Mesendoderm (in vitro differentiated cells): ENCODE measurements around the gene AKT3.

ENCODE experiments used
- DNase-seq: peaks from one replicate; pipeline ENCODE4 v3.0.0; 2013
- H2AK5ac ChIP-seq: 2 replicates; pipeline ENCODE4 v1.6.1; 2013; ENCODE audit warnings: low read length, inconsistent platforms
- H2BK120ac ChIP-seq: 2 replicates; pipeline ENCODE4 v1.6.1; 2013; ENCODE audit warnings: low read depth, mild to moderate bottlenecking, low read length, moderate library complexity, mixed read lengths
- H2BK15ac ChIP-seq: replicated peaks from 2 replicates; pipeline ENCODE4 v1.6.1; 2013; ENCODE audit warnings: low read depth, mild to moderate bottlenecking, moderate library complexity
- H2BK5ac ChIP-seq: 2 replicates; pipeline ENCODE4 v1.6.1; 2013; ENCODE audit warnings: low read length, inconsistent platforms
- H3K18ac ChIP-seq: 2 replicates; pipeline ENCODE4 v1.6.1; 2013; ENCODE audit warnings: mild to moderate bottlenecking, low read length, mixed read lengths
- H3K23ac ChIP-seq: one replicate; pipeline ENCODE4 v1.6.1; 2013; ENCODE audit warnings: low read length
- H3K27ac ChIP-seq: 2 replicates; pipeline ENCODE4 v1.5.1; 2013; ENCODE audit warnings: low read depth, mild to moderate bottlenecking, inconsistent platforms, low read length, moderate library complexity
- H3K27me3 ChIP-seq: 2 replicates; pipeline ENCODE4 v1.6.1; 2013; ENCODE audit warnings: low read length, control low read depth, mild to moderate bottlenecking, inconsistent platforms; ENCODE audit not compliant: insufficient read depth, poor library complexity
- H3K36me3 ChIP-seq: 2 replicates; pipeline ENCODE4 v1.6.1; 2013; ENCODE audit warnings: low read length, inconsistent platforms; ENCODE audit not compliant: control insufficient read depth, insufficient read depth
- H3K4ac ChIP-seq: one replicate; pipeline ENCODE4 v1.6.1; 2013; ENCODE audit warnings: low read depth, mild to moderate bottlenecking, low read length, moderate library complexity
- H3K4me1 ChIP-seq: 2 replicates; pipeline ENCODE4 v1.6.1; 2013; ENCODE audit warnings: low read depth, low read length, inconsistent platforms; ENCODE audit not compliant: control insufficient read depth
- H3K4me2 ChIP-seq: 2 replicates; pipeline ENCODE4 v1.6.1; 2013; ENCODE audit warnings: low read length
- H3K4me3 ChIP-seq: 2 replicates; pipeline ENCODE4 v1.5.1; 2013; ENCODE audit warnings: mild to moderate bottlenecking, low read length
- H3K56ac ChIP-seq: one replicate; pipeline ENCODE4 v1.6.1; 2013; ENCODE audit warnings: low read length
- H3K79me1 ChIP-seq: 2 replicates; pipeline ENCODE4 v1.6.1; 2013; ENCODE audit warnings: low read length, inconsistent platforms
- H3K79me2 ChIP-seq: 2 replicates; pipeline ENCODE4 v1.6.1; 2013; ENCODE audit warnings: mild to moderate bottlenecking, low read length; ENCODE audit not compliant: control insufficient read depth, insufficient read depth
- H3K9ac ChIP-seq: 2 replicates; pipeline ENCODE4 v1.6.1; 2013; ENCODE audit warnings: low read length, inconsistent platforms
- H4K5ac ChIP-seq: one replicate; pipeline ENCODE4 v1.6.1; 2013; ENCODE audit warnings: low read length
- H4K8ac ChIP-seq: one replicate; pipeline ENCODE4 v1.6.1; 2013; ENCODE audit warnings: low read depth, mild to moderate bottlenecking, control low read depth, low read length, moderate library complexity
- WGBS: extraction: QIAGEN DNeasy Blood & Tissue Kit; methylation state at CpG from one replicate; pipeline ENCODE4 v1.1.7; 2013; ENCODE audit warnings: low lambda C conversion rate, missing lambda C conversion rate; ENCODE audit not compliant: insufficient coverage; ENCODE audit errors: extremely low coverage; 5-methylcytosine and 5-hydroxymethylcytosine counted together

Gene AKT3

GRCh38 chr1:243734308-243734695 is 115.7 kb downstream of the AKT3 start:
- no peak for DNase-seq
- H2BK120ac ChIP-seq: no peak overlapping the region
- no peaks in the 10 kb centered on the region for H3K27me3 ChIP-seq
- H2AK5ac ChIP-seq: no peak overlapping the region
- no peak overlapping the region for H2BK15ac ChIP-seq
- no peak overlapping the region for H3K9ac ChIP-seq
- no CpG with 5 or more reads among the region's 2 CpGs for WGBS
- H4K8ac ChIP-seq: no peak overlapping the region
- H3K79me1 ChIP-seq: no peaks in the 10 kb centered on the region
- no peak overlapping the region for H3K23ac ChIP-seq
- no peak overlapping the region for H3K4me2 ChIP-seq
- H3K27ac ChIP-seq: no peak overlapping the region
- H3K56ac ChIP-seq: no peak overlapping the region
- no peak overlapping the region for H4K5ac ChIP-seq
- H3K4ac ChIP-seq: no peak overlapping the region
- no peaks in the 10 kb centered on the region for H3K36me3 ChIP-seq
- H2BK5ac ChIP-seq: no peak overlapping the region
- no peak overlapping the region for H3K4me3 ChIP-seq
- H3K4me1 ChIP-seq: no peaks in the 10 kb centered on the region
- H3K79me2 ChIP-seq: no peaks in the 10 kb centered on the region
- no peak overlapping the region for H3K18ac ChIP-seq

GRCh38 chr1:243733670-243734307 is 116.3 kb downstream of the AKT3 start:
- Histone ChIP-seq H3K27me3 (no peaks in the 10 kb centered on the region), H3K79me2 (no peaks in the 10 kb centered on the region), H3K36me3 (no peaks in the 10 kb centered on the region), H2BK5ac (no peak overlapping the region), H3K56ac (no peak overlapping the region), H3K4me2 (no peak overlapping the region), H4K5ac (no peak overlapping the region), H3K18ac (no peak overlapping the region), H4K8ac (no peak overlapping the region), H3K4me1 (no peaks in the 10 kb centered on the region), H2BK120ac (no peak overlapping the region), H3K9ac (no peak overlapping the region), H3K79me1 (no peaks in the 10 kb centered on the region), H3K23ac (no peak overlapping the region), H2BK15ac (no peak overlapping the region), H2AK5ac (no peak overlapping the region), H3K27ac (no peak overlapping the region), H3K4me3 (no peak overlapping the region), H3K4ac (no peak overlapping the region)
- no CpG with 5 or more reads among the region's 1 CpG for WGBS
- DNase-seq: no peak

DNA sequence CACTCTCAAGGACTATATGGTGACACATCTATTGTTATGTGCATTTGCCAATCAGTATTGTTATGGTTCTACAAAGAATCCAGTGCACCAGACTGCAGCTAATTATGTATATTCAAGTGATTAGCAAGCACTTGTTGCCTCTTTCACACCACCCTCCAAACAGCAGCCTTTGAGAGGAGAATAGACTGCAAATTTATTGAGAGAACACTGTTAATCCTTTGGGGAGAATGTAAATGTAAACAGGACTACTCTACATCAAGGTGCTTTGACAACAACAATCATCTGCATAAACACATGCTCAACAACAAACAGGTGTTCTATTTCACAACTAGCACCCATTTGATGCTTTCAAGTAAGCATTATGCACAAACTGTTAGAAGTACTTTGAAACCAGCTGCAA is 117.4 kb downstream of the AKT3 start:
- Histone ChIP-seq H3K4ac (no peak overlapping the region), H2BK5ac (no peak overlapping the region), H3K56ac (no peak overlapping the region), H3K4me1 (no peaks in the 10 kb centered on the region), H4K8ac (no peak overlapping the region), H3K4me3 (no peak overlapping the region), H3K4me2 (no peak overlapping the region), H2AK5ac (no peak overlapping the region), H3K27ac (no peak overlapping the region), H3K27me3 (no peaks in the 10 kb centered on the region), H2BK15ac (no peak overlapping the region), H3K79me2 (no peaks in the 10 kb centered on the region), H2BK120ac (no peak overlapping the region), H4K5ac (no peak overlapping the region), H3K18ac (no peak overlapping the region), H3K36me3 (no peaks in the 10 kb centered on the region), H3K23ac (no peak overlapping the region), H3K79me1 (no peaks in the 10 kb centered on the region), H3K9ac (no peak overlapping the region)
- peak; percentile 38 for DNase-seq

DNA sequence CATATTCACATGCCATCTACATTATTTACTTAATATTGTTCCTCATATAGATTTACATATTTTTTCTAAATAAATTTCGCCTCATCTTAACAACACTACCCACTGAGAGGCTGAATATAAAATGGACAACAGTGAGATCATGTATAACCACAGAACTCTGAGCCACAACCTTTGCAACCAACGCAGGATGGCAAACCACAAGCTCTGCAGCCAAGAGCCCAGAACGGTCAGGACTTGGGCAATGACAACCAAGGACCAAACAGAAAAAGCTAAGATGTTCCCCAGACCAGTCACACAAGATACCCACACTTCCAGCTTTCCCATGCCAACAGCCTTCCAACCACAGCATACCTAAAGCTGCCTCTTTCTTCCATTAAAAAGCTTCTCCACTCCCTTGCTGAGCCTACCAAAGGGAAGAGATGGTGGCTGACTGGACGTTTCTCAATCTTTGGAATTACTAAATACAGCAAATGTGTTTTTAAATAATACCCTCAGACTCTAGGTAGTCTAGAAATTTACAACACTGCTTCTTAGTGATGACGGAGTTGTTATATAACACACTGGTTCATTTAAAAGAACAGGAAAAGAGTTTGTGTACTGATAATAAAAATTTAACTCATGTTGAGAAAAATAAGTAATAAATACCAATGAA is 117.9 kb downstream of the AKT3 start:
- no peak overlapping the region for H2BK15ac ChIP-seq
- 100% methylated on average over 1 of the region's 5 CpGs for WGBS
- no peak overlapping the region for H3K23ac ChIP-seq
- H3K79me1 ChIP-seq: no peaks in the 10 kb centered on the region
- no peaks in the 10 kb centered on the region for H3K79me2 ChIP-seq
- H3K4me3 ChIP-seq: no peak overlapping the region
- H4K5ac ChIP-seq: no peak overlapping the region
- H3K27ac ChIP-seq: peak overlapping the region; percentile 17
- no peak overlapping the region for H3K4me2 ChIP-seq
- no peak overlapping the region for H3K9ac ChIP-seq
- no peak for DNase-seq
- no peaks in the 10 kb centered on the region for H3K4me1 ChIP-seq
- H3K18ac ChIP-seq: no peak overlapping the region
- H3K27me3 ChIP-seq: no peaks in the 10 kb centered on the region
- no peak overlapping the region for H4K8ac ChIP-seq
- H2BK5ac ChIP-seq: no peak overlapping the region
- H2BK120ac ChIP-seq: no peak overlapping the region
- no peak overlapping the region for H2AK5ac ChIP-seq
- H3K36me3 ChIP-seq: no peaks in the 10 kb centered on the region
- H3K4ac ChIP-seq: no peak overlapping the region
- no peak overlapping the region for H3K56ac ChIP-seq

DNA sequence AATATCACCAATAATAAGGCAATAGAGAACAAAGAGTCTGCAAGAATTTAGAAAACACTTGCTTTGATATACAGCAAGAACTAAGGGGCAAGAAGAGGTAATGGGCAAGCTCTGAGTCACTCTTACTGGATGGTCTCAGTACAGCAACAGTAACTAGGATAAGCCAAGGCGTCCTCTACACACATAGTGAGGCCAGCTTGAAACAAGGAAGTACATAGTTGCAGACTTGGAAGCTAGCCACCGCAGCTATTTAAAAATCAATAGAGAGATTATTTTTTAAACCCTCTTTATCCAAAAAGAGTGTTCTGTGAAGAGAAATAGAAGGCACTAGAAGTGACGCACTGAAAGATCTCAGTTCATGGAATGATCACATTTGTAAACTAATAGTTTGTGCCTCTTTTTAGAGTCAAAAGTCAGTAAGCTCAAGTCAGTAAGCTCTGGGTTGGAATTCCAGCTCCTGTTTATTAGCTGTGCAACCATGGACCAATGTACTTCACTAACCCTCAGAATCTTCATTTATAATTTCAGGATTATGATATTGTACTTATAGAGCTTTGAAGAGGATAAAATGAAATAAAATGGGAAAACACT is 118.6 kb downstream of the AKT3 start:
- Histone ChIP-seq H3K9ac (no peak overlapping the region), H3K23ac (no peak overlapping the region), H3K56ac (no peak overlapping the region), H2BK15ac (no peak overlapping the region), H2BK5ac (no peak overlapping the region), H3K27me3 (no peaks in the 10 kb centered on the region), H3K36me3 (no peaks in the 10 kb centered on the region), H3K4me1 (peaks cover 3% of the 10 kb centered on the region), H3K79me1 (no peaks in the 10 kb centered on the region), H4K5ac (no peak overlapping the region), H3K4ac (no peak overlapping the region), H3K79me2 (no peaks in the 10 kb centered on the region), H3K4me3 (no peak overlapping the region), H3K27ac (no peak overlapping the region), H3K18ac (no peak overlapping the region), H3K4me2 (no peak overlapping the region), H2AK5ac (no peak overlapping the region), H4K8ac (no peak overlapping the region), H2BK120ac (no peak overlapping the region)
- DNase-seq: no peak
- WGBS: no CpG with 5 or more reads among the region's 3 CpGs
